ENCODE measurements around the gene SHMT2.

GRCh38 chr12:57280211-57281062 lies 50.9 kb downstream of the SHMT2 start:
- TF ChIP-seq FOXP2 (optimal IDR thresholded peaks at IDR 0.05; ENCODE audit: control extremely low read depth, extremely low read length, insufficient read depth) (no peak), EZH2 (IDR thresholded peaks at IDR 0.05) (no peak), POLR2AphosphoS5 (IDR thresholded peaks at IDR 0.05; ENCODE audit: borderline replicate concordance, low read depth, low read length) (no peak)

Measured in SK-N-MC (cell line).